ENCODE results near the gene WIPF1.

GRCh38 chr2:174623690-174624089 is 26.1 kb upstream of the WIPF1 start:
- TF ChIP-seq CTCF (IDR thresholded peaks at IDR 0.05; ENCODE audit: low read depth, low read length) (no peak), EZH2phosphoT487 (IDR thresholded peaks at IDR 0.05; ENCODE audit: low read depth) (no peak)

Data from OCI-LY3 (cell line).